Astrocyte of the spinal cord (primary cell): ENCODE data around the gene STK40.

Experiments used
- DNase-seq: peaks from one replicate; pipeline ENCODE4 v3.0.0; 2011; ENCODE audit warnings: low read depth, low spot score
- H3K4me3 ChIP-seq: 2 replicates; pipeline ENCODE4 v1.5.1; 2011; ENCODE audit warnings: low read depth, mild to moderate bottlenecking, low read length, moderate library complexity
- in situ Hi-C: cut with HindIII; loops from 2 replicates; pipeline ENCODE4 v1.10.0; 2017; ENCODE audit warnings: low sequenced_read_pairs
- TF ChIP-seq, protein P1 (sequence below): IDR thresholded peaks from 2 replicates; pipeline ENCODE4 v1.5.1; 2012; ENCODE audit warnings: low read depth, mild to moderate bottlenecking, low read length, inconsistent platforms

The STK40 gene

DNA sequence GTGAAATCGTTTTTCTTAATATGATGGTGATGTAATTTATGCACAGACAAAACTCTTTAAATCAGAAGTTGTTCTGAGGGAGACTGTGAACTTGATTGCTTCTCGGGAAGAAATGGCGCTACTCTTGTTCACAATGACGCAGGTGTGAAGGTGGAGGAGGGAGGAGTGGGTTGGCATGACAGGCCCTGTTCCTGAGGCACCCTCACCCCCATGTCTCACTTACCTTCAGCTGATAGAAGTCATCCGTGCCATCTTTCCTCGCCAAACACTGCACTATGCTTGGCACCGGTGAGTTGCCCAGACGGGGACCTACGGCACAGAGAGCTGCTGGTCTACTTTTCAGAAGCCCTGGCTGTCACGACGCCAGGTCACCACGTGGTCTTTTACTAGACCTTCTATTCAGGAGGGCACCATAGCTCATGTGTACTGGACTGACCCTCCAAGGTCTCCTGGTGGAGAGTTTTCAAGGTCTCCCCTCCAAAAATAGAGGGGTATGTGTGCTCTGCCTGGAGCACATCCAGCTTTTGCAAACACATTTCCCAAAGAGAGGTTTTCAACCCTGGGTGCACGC lies 27.1 kb downstream of the STK40 start:
- in situ Hi-C loops = no loop called here
- TF ChIP-seq, protein P1, sequence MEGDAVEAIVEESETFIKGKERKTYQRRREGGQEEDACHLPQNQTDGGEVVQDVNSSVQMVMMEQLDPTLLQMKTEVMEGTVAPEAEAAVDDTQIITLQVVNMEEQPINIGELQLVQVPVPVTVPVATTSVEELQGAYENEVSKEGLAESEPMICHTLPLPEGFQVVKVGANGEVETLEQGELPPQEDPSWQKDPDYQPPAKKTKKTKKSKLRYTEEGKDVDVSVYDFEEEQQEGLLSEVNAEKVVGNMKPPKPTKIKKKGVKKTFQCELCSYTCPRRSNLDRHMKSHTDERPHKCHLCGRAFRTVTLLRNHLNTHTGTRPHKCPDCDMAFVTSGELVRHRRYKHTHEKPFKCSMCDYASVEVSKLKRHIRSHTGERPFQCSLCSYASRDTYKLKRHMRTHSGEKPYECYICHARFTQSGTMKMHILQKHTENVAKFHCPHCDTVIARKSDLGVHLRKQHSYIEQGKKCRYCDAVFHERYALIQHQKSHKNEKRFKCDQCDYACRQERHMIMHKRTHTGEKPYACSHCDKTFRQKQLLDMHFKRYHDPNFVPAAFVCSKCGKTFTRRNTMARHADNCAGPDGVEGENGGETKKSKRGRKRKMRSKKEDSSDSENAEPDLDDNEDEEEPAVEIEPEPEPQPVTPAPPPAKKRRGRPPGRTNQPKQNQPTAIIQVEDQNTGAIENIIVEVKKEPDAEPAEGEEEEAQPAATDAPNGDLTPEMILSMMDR = no peak
- no peak overlapping the region for H3K4me3 ChIP-seq
- no peak for DNase-seq

DNA sequence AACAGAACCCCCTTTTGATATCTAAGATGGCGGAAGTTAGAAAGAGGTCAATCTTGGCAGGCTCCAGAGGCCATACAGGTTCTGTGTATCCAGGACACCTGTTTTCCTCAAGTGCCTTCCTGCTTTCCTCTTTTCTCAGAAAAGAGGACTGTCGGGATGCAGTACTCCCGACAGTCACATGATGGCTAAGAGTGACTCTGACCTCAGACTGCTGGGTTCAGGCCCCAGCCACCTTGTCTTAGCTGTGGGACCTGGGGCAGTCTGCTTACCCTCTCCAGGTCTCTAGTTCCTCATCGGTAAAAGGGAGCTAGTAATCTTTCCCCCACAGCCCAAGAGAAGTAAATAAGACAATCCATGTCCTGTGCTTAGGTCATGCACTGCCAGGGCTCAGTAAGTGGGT lies 29.9 kb downstream of the STK40 start:
- H3K4me3 ChIP-seq = no peak overlapping the region
- TF ChIP-seq, protein P1 = no peak
- no peak for DNase-seq
- in situ Hi-C loops = no loop called here

DNA sequence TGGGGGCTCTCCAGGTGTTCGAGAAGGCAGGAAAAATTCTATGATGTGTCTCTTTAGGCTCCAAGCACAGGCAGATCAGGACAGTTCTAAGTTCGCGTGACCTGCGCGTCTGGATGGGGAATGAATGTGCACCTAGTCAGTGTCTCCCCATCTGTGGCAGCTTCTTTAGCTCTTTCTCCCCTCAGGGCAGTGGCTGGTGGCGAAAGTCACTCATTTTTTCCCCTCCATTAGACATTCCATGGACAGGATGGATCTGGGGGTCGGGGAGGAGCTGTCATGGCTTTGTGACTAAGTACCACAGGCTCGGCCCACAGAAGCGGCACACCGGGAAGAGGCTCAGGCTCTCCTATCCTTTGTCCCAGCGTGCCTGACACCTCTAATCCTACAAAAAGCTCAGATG lies 31.2 kb downstream of the STK40 start:
- no peak for DNase-seq
- no peak overlapping the region for H3K4me3 ChIP-seq
- TF ChIP-seq, protein P1 = no peak
- in situ Hi-C loops = no loop called here

DNA sequence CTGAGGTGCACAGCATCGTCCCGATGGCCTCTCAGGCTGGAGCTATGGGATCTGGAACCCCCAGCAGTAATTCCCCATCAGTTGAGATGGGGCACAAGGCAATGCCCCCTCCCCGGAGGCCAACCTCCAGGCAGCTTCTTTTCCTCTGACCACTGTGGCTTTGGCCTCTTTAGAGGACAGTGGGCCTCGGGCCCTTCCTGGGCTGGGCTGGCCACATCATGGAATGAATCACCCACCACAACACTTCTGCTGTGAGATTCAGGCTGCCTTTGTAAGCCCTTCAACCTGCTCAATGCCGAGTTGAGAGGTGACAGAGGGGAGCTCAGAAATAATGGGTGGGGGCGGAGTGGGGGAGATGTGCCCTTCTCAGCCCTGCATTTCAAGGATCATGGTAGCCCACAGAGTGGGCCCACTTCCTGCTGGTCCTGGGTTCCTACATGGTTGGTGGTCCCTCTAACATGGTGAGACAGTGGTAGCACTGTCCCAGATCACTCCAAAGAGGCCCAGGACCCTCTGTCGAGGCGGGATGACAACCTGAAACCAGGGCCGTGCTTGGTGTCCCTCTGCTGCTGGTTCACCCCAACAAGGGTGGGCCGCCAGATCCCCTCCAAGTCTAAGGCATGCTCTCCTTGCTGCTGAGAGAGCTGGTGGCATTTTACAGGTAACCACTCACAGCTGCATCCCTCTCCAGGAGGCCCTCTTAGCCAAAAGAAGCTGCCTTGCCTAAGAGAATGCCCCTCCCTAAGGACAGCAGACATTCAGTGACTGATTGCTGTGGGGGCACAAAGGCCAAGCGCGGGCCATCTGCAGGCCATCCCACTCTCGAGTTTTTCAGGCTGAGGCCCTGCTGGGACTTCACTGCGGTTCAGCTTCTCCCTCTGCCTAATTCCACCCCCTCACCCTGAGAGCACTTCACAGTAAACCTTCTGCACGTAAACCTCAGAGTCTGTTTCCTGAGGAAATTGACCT lies 32.5 kb downstream of the STK40 start:
- no peak overlapping the region for H3K4me3 ChIP-seq
- DNase-seq = peak; percentile 79
- in situ Hi-C loops = no loop called here
- TF ChIP-seq, protein P1 = no peak

DNA sequence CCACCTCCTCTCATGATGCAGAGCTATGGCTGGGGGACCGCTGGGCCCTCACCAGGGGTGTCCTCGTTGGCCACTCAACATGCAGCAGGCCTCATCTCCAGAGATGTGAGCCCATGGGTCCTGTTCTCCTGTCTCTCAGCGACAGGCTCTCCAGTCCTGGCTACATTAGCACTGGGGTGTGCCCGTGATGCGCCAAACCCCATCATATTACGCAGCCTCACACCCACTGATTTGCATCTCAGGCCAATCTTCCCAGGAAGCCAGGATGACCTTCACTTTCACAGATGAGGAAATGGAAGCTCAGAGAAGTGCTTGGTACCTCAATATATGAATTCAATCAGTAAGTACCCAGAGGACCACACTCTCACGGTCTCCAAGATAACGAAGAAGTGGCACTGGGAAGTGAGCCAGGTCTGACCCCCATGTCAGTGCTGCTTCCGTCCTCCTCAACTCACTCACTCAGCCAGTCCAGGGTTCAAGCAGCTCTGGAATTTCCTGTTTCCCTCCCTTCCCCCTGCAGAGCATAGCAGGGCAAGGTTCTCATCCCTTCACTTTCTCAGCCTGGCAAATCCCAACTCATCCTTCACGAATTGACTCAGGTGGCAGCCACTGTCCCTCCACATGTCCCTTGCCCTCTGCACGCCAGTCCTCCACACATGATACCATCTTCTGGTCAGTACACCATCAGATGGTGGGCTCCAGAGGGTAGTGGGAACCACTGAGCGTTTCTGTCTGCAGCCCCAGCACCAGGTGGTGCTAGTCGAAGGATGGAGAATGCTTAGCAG lies 33.4 kb downstream of the STK40 start:
- peak; percentile 15 for DNase-seq
- H3K4me3 ChIP-seq = no peak overlapping the region
- in situ Hi-C loops = no loop called here
- TF ChIP-seq, protein P1 = peak; percentile 27

DNA sequence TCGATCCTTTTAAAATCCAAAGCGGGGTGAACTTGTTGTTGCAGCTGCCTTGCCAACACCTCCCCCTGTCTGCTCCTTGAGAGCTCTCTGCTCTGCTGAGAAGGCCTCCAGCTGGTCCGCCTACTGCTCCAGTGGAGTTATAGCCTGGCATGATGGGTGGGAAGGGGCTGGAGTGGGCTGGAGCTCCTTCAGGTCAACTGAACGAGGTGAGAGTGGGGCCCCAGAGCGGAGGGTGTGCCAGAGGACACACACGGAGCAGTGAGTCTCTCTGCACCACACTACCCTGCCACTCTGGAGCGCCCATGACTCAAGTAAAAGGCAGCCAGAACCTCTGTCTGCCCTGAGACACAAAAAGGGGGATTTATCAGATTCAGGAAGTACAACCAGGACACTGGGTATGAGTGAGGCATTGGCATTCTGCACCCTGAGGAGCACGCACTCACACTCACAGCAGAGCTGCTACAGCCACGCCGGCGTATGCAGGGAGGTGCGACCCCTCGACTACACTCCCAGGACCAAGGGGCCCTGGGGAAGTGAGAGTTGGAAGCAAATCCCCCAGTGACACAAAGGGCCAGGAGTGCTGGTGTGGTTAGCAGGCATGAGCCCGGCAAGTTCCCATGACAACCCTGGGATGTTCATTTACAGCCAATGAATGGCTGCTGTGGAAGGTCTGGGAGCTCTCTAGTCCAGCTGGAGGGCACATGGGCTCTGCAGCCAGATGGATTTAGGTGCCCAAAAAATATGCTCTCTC lies 34.3 kb downstream of the STK40 start:
- TF ChIP-seq, protein P1 = peak; percentile 20
- no peak overlapping the region for H3K4me3 ChIP-seq
- peak; percentile 87 for DNase-seq
- in situ Hi-C loops = no loop called here
